Adrenal gland (tissue), 12 donors: Measurements from ENCODE around the gene NAGS. TPM values are rescaled to one million over a fixed set of nuclear protein-coding genes. Genes with fewer than 3 reads are reported as not detected.
A peak's percentile ranks its signal among the peaks of the same experiment; 100 is the strongest.

Source experiments
- DNase-seq, 7 donors: peaks; one replicate each; pipeline ENCODE4 v3.0.0-alpha.2; 2019 to 2020
- H3K27ac ChIP-seq, 5 donors: fragments of 200-600 bp; sonication (generic) in 4 of 5; 1 replicate in 3 of 5; 2 replicates in 2 of 5; pipeline versions ENCODE4 v1.5.1 to v1.8.0; 2016 to 2020; ENCODE audit warnings: mild to moderate bottlenecking in 1 of 5
- H3K27me3 ChIP-seq: fragments of 200-600 bp; 2 replicates; pipeline ENCODE4 v1.8.0; 2021
- H3K36me3 ChIP-seq, 2 donors: fragments of 200-600 bp; replicated peaks in 1 of 2; 1 replicate in 1 of 2; 2 replicates in 1 of 2; pipeline versions ENCODE4 v1.5.1 to v1.8.0; 2018 to 2022
- H3K4me1 ChIP-seq, 2 donors: fragments of 200-600 bp; replicated peaks in 1 of 2; 1 replicate in 1 of 2; 2 replicates in 1 of 2; pipeline versions ENCODE4 v1.5.1 to v1.8.0; 2018 to 2021
- H3K4me3 ChIP-seq, 4 donors: fragments of 200-600 bp; sonication (generic) in 3 of 4; one replicate each; pipeline ENCODE4 v1.5.1; 2016 to 2018
- H3K9me3 ChIP-seq, 3 donors: fragments of 200-600 bp; sonication (generic) in 1 of 3; replicated peaks in 1 of 3; 1 replicate in 2 of 3; 2 replicates in 1 of 3; pipeline versions ENCODE4 v1.5.1 to v1.8.0; 2016 to 2021
- CTCF ChIP-seq, 6 experiments: fragments of 450-650 bp in 4 of 6; fragments of 200-600 bp in 2 of 6; sonication (generic) in 1 of 6; IDR thresholded peaks; 1 replicate in 5 of 6; 2 replicates in 1 of 6; pipeline versions ENCODE4 v1.5.1 to v1.8.0; 2016 to 2021; ENCODE audit warnings: antibody characterized with exemption in 6 of 6, mild to moderate bottlenecking in 2 of 6, moderate library complexity in 1 of 6
- POLR2A ChIP-seq, 2 donors: fragments of 450-650 bp; IDR thresholded peaks; one replicate each; pipeline ENCODE4 v1.6.1; 2017; ENCODE audit warnings: antibody characterized with exemption in 2 of 2, mild to moderate bottlenecking in 2 of 2, moderate library complexity in 1 of 2
- whole genome bisulfite sequencing, 4 donors: extraction: QIAGEN DNeasy Blood & Tissue Kit in 2 of 4; methylation state at CpG; one replicate each; pipeline versions ENCODE4 v1.1.5 to v1.1.7; 2013 to 2017; 5-methylcytosine and 5-hydroxymethylcytosine counted together
- intact Hi-C, 2 donors: fragments of 100-400 bp; cut with DNase I; formaldehyde crosslinking; loops; one replicate each; pipeline versions ENCODE4 v1.14.1 to v1.15.0; 2022 to 2023
- polyA plus RNA-seq, 3 donors: library from polyadenylated mRNA; stranded (reverse); fragments of 200-250 nt in 2 of 3; fragments of 350-450 nt in 1 of 3; fragmentation: Illumina TruSeq in 1 of 3; extraction: RNeasy Lipid Tissue Mini Kit (QIAGEN cat#74804) in 1 of 3; gene quantifications; one replicate each; pipeline ENCODE4 v1.2.3, GENCODE V29; 2013 to 2014
- total RNA-seq, 9 donors: library from RNA; depleted of rRNA in 4 of 9; stranded (reverse); fragments of >200 nt in 4 of 9; fragments of 120-200 nt in 1 of 9; fragmentation: NEBNext Ultra II Directional in 1 of 9; extraction: Animal tissue kit (Norgen Biotek cat#: 25700) in 1 of 9; gene quantifications; one replicate each; pipeline versions ENCODE4 v1.1.0 to v1.2.4, GENCODE V29; 2013 to 2023
- donor health status: healthy with polysubstance abuse.
- donor health status: Bipolar disorder and iron deficiency.
- donor health status: DM: yes; HTN: yes; CAD: no.
- donor health status: DM: no; HTN: no; CAD: no.
- donor health status: DM: no; HTN: no; CAD: no.
- donor health status: DM: yes; HTN: yes; CAD: no.

NAGS gene
- total and polyA plus RNA-seq, 12 donors, result 0.22 to 4.4 (median 1.1) TPM

- peaks cover 0 to 8% of the 10 kb centered on the region in 2 donors for H3K4me1 ChIP-seq
- H3K27me3 ChIP-seq, result peaks cover 14% of the 10 kb centered on the region
- intact Hi-C loops, result no loop called here
- H3K36me3 ChIP-seq, result no peaks in the 10 kb centered on the region
- TF ChIP-seq CTCF (IDR thresholded peaks at IDR 0.05) (no peak), POLR2A (IDR thresholded peaks at IDR 0.05) (no peak)
- no peak overlapping the region for H3K4me3 ChIP-seq
- no peaks in the 10 kb centered on the region for H3K9me3 ChIP-seq
- 68 to 79% (median 71%) methylated on average over 10 to 12 of the region's 12 CpGs for WGBS, 4 donors
- H3K27ac ChIP-seq, result peak overlapping the region in 1 of 5 donors; percentile 46
- no peak for DNase-seq
Measured at GRCh38 chr17:43987131-43988021, 17.0 kb upstream of the NAGS start.

GRCh38 chr17:43988301-43988700 is 16.1 kb upstream of the NAGS start:
- Histone ChIP-seq H3K4me1 (peaks cover 0 to 8% of the 10 kb centered on the region in 2 donors), H3K9me3 (no peaks in the 10 kb centered on the region), H3K4me3 (no peak overlapping the region), H3K27ac (peak overlapping the region in 1 of 5 donors; percentile 62), H3K27me3 (peaks cover 9% of the 10 kb centered on the region), H3K36me3 (no peaks in the 10 kb centered on the region)
- DNase-seq, result no peak
- no peak for TF ChIP-seq POLR2A (IDR thresholded peaks at IDR 0.05)
- no peak for TF ChIP-seq CTCF (IDR thresholded peaks at IDR 0.05)
- intact Hi-C loops, result no loop called here
- 51 to 73% (median 64%) methylated on average over 9 of the region's 9 CpGs for WGBS, 4 donors

- Histone ChIP-seq H3K4me1 (peaks cover 0 to 6% of the 10 kb centered on the region in 2 donors), H3K27me3 (no peaks in the 10 kb centered on the region), H3K36me3 (no peaks in the 10 kb centered on the region), H3K4me3 (no peak overlapping the region), H3K27ac (no peak overlapping the region), H3K9me3 (no peaks in the 10 kb centered on the region)
- WGBS, 4 donors, result 92 to 95% (median 93%) methylated on average over 14 of the region's 14 CpGs
- no peak for DNase-seq
- TF ChIP-seq CTCF (IDR thresholded peaks at IDR 0.05), result no peak
- intact Hi-C loops, result loop anchor here in 1 of 2 donors (10.0 kb wide), 1 partner anchor 118 kb away; no protein-coding TSS in a partner anchor
Measured at GRCh38 chr17:43992641-43993040, 11.8 kb upstream of the NAGS start.

GRCh38 chr17:43994272-43995149 is 9.9 kb upstream of the NAGS start:
- H3K9me3 ChIP-seq, result no peaks in the 10 kb centered on the region
- TF ChIP-seq CTCF (IDR thresholded peaks at IDR 0.05) (peak; percentile 79 to 94 (median 90)), POLR2A (IDR thresholded peaks at IDR 0.05) (no peak)
- 11 to 21% (median 14%) methylated on average over 22 to 52 of the region's 52 CpGs for WGBS, 4 donors
- peak; percentile 53 to 79 (median 72) for DNase-seq
- H3K36me3 ChIP-seq, result no peaks in the 10 kb centered on the region
- peak overlapping the region in 1 of 4 donors; percentile 44 for H3K4me3 ChIP-seq
- no peaks in the 10 kb centered on the region for H3K27me3 ChIP-seq
- H3K27ac ChIP-seq, result no peak overlapping the region
- intact Hi-C loops, result loop anchor here (2.0 to 10.0 kb wide), 3 partner anchors 50 to 120 kb away; partner anchors contain the start of gene PPY (in 1 of the 2)
- H3K4me1 ChIP-seq, result peaks cover 0 to 6% of the 10 kb centered on the region in 2 donors
